ENCODE data around the gene SLC25A13.

DNA sequence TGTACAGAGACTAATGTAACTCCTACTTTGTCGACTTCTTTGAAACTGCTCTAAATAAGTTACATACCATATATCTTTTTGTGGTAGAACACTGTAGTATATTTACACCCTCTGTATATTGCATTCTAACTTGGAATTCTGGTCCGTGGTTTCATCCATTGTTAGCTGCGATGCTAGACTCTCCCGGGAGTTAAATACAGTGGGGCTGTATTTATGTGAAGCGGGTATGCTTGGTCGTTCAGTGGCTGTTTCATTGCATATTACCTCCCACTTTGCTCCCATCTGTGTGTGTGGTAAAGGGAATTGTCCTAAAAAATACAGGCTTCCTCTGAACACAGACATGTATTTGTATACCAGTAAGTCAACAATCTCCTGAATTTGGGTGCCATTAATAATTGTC lies 231.1 kb downstream of the SLC25A13 start:
- TF ChIP-seq POLR2A (IDR thresholded peaks at IDR 0.05; ENCODE audit: control extremely low read depth in 1 of 2, low read depth in 2 of 2, low read length in 2 of 2): no peak
- TF ChIP-seq, protein P1, sequence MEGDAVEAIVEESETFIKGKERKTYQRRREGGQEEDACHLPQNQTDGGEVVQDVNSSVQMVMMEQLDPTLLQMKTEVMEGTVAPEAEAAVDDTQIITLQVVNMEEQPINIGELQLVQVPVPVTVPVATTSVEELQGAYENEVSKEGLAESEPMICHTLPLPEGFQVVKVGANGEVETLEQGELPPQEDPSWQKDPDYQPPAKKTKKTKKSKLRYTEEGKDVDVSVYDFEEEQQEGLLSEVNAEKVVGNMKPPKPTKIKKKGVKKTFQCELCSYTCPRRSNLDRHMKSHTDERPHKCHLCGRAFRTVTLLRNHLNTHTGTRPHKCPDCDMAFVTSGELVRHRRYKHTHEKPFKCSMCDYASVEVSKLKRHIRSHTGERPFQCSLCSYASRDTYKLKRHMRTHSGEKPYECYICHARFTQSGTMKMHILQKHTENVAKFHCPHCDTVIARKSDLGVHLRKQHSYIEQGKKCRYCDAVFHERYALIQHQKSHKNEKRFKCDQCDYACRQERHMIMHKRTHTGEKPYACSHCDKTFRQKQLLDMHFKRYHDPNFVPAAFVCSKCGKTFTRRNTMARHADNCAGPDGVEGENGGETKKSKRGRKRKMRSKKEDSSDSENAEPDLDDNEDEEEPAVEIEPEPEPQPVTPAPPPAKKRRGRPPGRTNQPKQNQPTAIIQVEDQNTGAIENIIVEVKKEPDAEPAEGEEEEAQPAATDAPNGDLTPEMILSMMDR (IDR thresholded peaks at IDR 0.05; ENCODE audit: control extremely low read depth in 1 of 3, insufficient read depth in 1 of 3, low read depth in 1 of 3, low read length in 3 of 3): no peak
- TF ChIP-seq CHD2 (IDR thresholded peaks at IDR 0.05; ENCODE audit: low read length): no peak
- no peak for TF ChIP-seq MAFK (IDR thresholded peaks at IDR 0.05; ENCODE audit: low read depth, low read length)
- no peak for TF ChIP-seq ZNF274 (IDR thresholded peaks at IDR 0.05; ENCODE audit: borderline replicate concordance, extremely low read depth, low read length)
- no peak for TF ChIP-seq BCL11A (IDR thresholded peaks at IDR 0.05; ENCODE audit: low read depth in 2 of 2, low read length in 2 of 2)
- no peak for TF ChIP-seq SP1 (IDR thresholded peaks at IDR 0.05; ENCODE audit: low read depth, low read length)

Data from H1 (cell line).